ENCODE data around the gene THRA. TPM values are rescaled to one million over a fixed set of nuclear protein-coding genes. Genes with fewer than 3 reads are reported as not detected.

Gene THRA
- total RNA-seq, 1 donor from 2014 or later: 4.6 TPM

- intact Hi-C loops (cut with micrococcal nuclease): loop anchor here (1.0 kb wide), 2 partner anchors 14 to 405 kb away; no protein-coding TSS in a partner anchor
Measured at GRCh38 chr17:40026816-40027613, 35.8 kb upstream of the THRA start.

- intact Hi-C loops (cut with micrococcal nuclease): loop anchor here (1.0 kb wide), 2 partner anchors 14 to 405 kb away; no protein-coding TSS in a partner anchor
Measured at GRCh38 chr17:40027614-40028012, 35.2 kb upstream of the THRA start.

- intact Hi-C loops (cut with micrococcal nuclease): no loop called here
Measured at GRCh38 chr17:40028595-40028994, 34.2 kb upstream of the THRA start.

- intact Hi-C loops (cut with micrococcal nuclease): no loop called here
Measured at GRCh38 chr17:40031706-40032105, 31.1 kb upstream of the THRA start.

GRCh38 chr17:40032322-40033320 is 30.1 kb upstream of the THRA start:
- intact Hi-C loops (cut with micrococcal nuclease): no loop called here

- intact Hi-C loops (cut with micrococcal nuclease): no loop called here
Measured at GRCh38 chr17:40033339-40033738, 29.4 kb upstream of the THRA start.

- intact Hi-C loops (cut with micrococcal nuclease): no loop called here
Measured at GRCh38 chr17:40034426-40035161, 28.2 kb upstream of the THRA start.

- intact Hi-C loops (cut with micrococcal nuclease): no loop called here
Measured at GRCh38 chr17:40035162-40035559, 27.6 kb upstream of the THRA start.

GRCh38 chr17:40038882-40039513 is 23.8 kb upstream of the THRA start:
- intact Hi-C loops (cut with micrococcal nuclease): no loop called here

- intact Hi-C loops (cut with micrococcal nuclease): no loop called here
Measured at GRCh38 chr17:40041196-40041595, 21.6 kb upstream of the THRA start.

- intact Hi-C loops (cut with micrococcal nuclease): no loop called here
Measured at GRCh38 chr17:40056379-40057015, 6.3 kb upstream of the THRA start.

GRCh38 chr17:40058186-40058784 is 4.5 kb upstream of the THRA start:
- intact Hi-C loops (cut with micrococcal nuclease): no loop called here

- intact Hi-C loops (cut with micrococcal nuclease): no loop called here
Measured at GRCh38 chr17:40058865-40059264, 3.9 kb upstream of the THRA start.

- intact Hi-C loops (cut with micrococcal nuclease): loop anchor here (5.0 kb wide), 1 partner anchor 37 kb away; no protein-coding TSS in a partner anchor
Measured at GRCh38 chr17:40059729-40060475, 2.9 kb upstream of the THRA start.

GRCh38 chr17:40060887-40061608 is 1.7 kb upstream of the THRA start:
- intact Hi-C loops (cut with micrococcal nuclease): loop anchor here (5.0 kb wide), 1 partner anchor 36 kb away; no protein-coding TSS in a partner anchor

- intact Hi-C loops (cut with micrococcal nuclease): loop anchor here (2.0 to 5.0 kb wide), 2 partner anchors 36 to 49 kb away; no protein-coding TSS in a partner anchor
Measured at GRCh38 chr17:40061609-40062038, 1.1 kb upstream of the THRA start.

GRCh38 chr17:40063187-40063771 is 514 bp downstream of the THRA start:
- intact Hi-C loops (cut with micrococcal nuclease): loop anchor here (2.0 to 5.0 kb wide), 2 partner anchors 34 to 48 kb away; no protein-coding TSS in a partner anchor

All from T-helper 2 cell treated with Interferon-gamma antibody and Interleukin-4, amounts not matched to agents 100 ng/mL and 5 ng/mL, for 36 hours (primary cell).